ENCODE data around the gene HIP1. TPM values are rescaled to one million over a fixed set of nuclear protein-coding genes. Genes with fewer than 3 reads are reported as not detected.

HIP1 gene
- total and polyA plus RNA-seq, 9 of the 15 experiments (the other 6 are each of a cell fraction or from before 2014, with no cell fraction given), result 2.4 to 13.7 (median 9.5) TPM

- no peak for TF ChIP-seq JUNB (CRISPR knock-in tag; conservative IDR thresholded peaks at IDR 0.05)
- no peak for TF ChIP-seq PBX2 (CRISPR knock-in tag; IDR thresholded peaks at IDR 0.05; ENCODE audit: low read depth)
- TF ChIP-seq PBX2 (tag; conservative IDR thresholded peaks at IDR 0.05; ENCODE audit: low read depth), result peak; percentile 98
- peak in 1 of 2 experiments; percentile 60; a peak in 1 of 4 replicates for TF ChIP-seq ZNF639 (CRISPR knock-in tag; conservative IDR thresholded peaks at IDR 0.05 in 1 of 2, IDR thresholded peaks at IDR 0.05 in 1 of 2)
- peak; percentile 71; the same call in 1 of the 2 replicates for TF ChIP-seq SMARCA4 (IDR thresholded peaks at IDR 0.05)
- no peak for TF ChIP-seq PHB2 (IDR thresholded peaks at IDR 0.05; ENCODE audit: low read depth)
- TF ChIP-seq ZNF436 (CRISPR knock-in tag; IDR thresholded peaks at IDR 0.05), result no peak
- TF ChIP-seq BDP1 (IDR thresholded peaks at IDR 0.05; ENCODE audit: insufficient read depth, insufficient read length), result no peak
- TF ChIP-seq MIER1 (IDR thresholded peaks at IDR 0.05; ENCODE audit: low read depth), result 0 out of 2 replicates have a peak, but pooled peaks have one; percentile 18
- TF ChIP-seq ETV1 (tag; conservative IDR thresholded peaks at IDR 0.05; ENCODE audit: low read depth), result peak; percentile 29; the same call in 1 of the 2 replicates
- TF ChIP-seq SMAD4 (CRISPR knock-in tag; conservative IDR thresholded peaks at IDR 0.05), result 0 out of 2 replicates have a peak, but pooled peaks have one; percentile 36
- TF ChIP-seq MYC (IDR thresholded peaks at IDR 0.05; ENCODE audit: low read depth, low read length), result peak; percentile 89
- TF ChIP-seq MYC (CRISPR knock-in tag; IDR thresholded peaks at IDR 0.05; ENCODE audit: borderline replicate concordance, low read depth), result no peak
Measured at GRCh38 chr7:75734586-75735458, 3.9 kb downstream of the HIP1 start (continued).
